Measurements from ENCODE around the gene NEMP2.

The NEMP2 gene

DNA sequence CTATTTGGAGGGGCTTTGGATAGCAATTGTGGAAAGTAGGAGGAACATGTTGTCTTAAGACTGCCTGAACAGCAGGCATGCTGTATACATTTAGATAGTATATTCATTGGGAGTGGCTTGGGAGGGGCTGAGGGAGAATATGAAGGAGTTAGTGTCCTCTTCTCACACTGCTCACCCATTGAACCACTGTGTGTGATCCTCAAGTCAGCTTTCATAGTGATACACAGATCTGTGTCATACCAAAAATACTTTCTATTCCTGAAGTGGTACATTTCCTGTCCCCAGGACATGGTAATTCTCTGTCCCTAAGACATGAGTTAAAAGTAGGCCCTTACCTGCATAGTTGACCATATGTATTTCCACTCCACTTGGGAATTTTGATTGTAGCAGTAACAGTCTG lies 9.6 kb downstream of the NEMP2 start:
- Histone ChIP-seq H3K14ac (ENCODE audit: low read length) (no peak overlapping the region), H3K27ac (ENCODE audit: low read depth, low read length) (no peak overlapping the region), H4K12ac (ENCODE audit: low read depth, low read length) (no peak overlapping the region), H3K79me1 (ENCODE audit: low read length) (peaks cover 8% of the 10 kb centered on the region), H3K79me2 (ENCODE audit: control insufficient read depth, insufficient read depth, low read length, poor library complexity) (no peaks in the 10 kb centered on the region), H3K4me1 (ENCODE audit: control insufficient read depth in 1 of 2, insufficient read depth in 2 of 2, low read length in 2 of 2) (peaks cover 10 to 18% of the 10 kb centered on the region in 2 experiments), H3K23ac (ENCODE audit: low read length) (no peak overlapping the region), H3K9ac (ENCODE audit: low read length) (no peak overlapping the region), H3K4ac (ENCODE audit: low read depth, low read length) (no peak overlapping the region), H2BK12ac (ENCODE audit: low read length) (no peak overlapping the region), H4K8ac (ENCODE audit: low read depth, low read length) (no peak overlapping the region), H2BK5ac (ENCODE audit: low read depth, low read length, poor library complexity) (no peak overlapping the region), H3K4me2 (ENCODE audit: low read length) (no peak overlapping the region), H2AK5ac (ENCODE audit: low read length) (no peak overlapping the region), H2AFZ (ENCODE audit: insufficient read depth, low read length, poor library complexity) (no peak overlapping the region), H3K18ac (ENCODE audit: low read length) (no peak overlapping the region), H4K91ac (ENCODE audit: low read depth, low read length) (no peak overlapping the region), H3K4me3 (ENCODE audit: low read depth, low read length) (no peak overlapping the region), H3K27me3 (ENCODE audit: insufficient read depth, low read length) (no peaks in the 10 kb centered on the region), H2BK120ac (ENCODE audit: insufficient read depth, low read length, poor library complexity) (no peak overlapping the region), H3K9me3 (ENCODE audit: insufficient read depth, low read depth, low read length) (no peaks in the 10 kb centered on the region), H3K36me3 (ENCODE audit: control insufficient read depth in 1 of 2, insufficient read depth in 2 of 2, low read length in 2 of 2) (no peaks in the 10 kb centered on the region)
- no peak for DNase-seq

- H3K4me2 ChIP-seq (ENCODE audit: low read length), result no peak overlapping the region
- H3K27ac ChIP-seq (ENCODE audit: low read depth, low read length), result no peak overlapping the region
- H2BK120ac ChIP-seq (ENCODE audit: insufficient read depth, low read length, poor library complexity), result no peak overlapping the region
- H3K9ac ChIP-seq (ENCODE audit: low read length), result no peak overlapping the region
- no CpG with 5 or more reads among the region's 1 CpG for WGBS (ENCODE audit: extremely low coverage, insufficient coverage, insufficient read length)
- H3K4me3 ChIP-seq (ENCODE audit: low read depth, low read length), result no peak overlapping the region
- no peak for DNase-seq
- no peak overlapping the region for H4K91ac ChIP-seq (ENCODE audit: low read depth, low read length)
- no peak overlapping the region for H2AK5ac ChIP-seq (ENCODE audit: low read length)
- peaks cover 0 to 2% of the 10 kb centered on the region in 2 experiments for H3K36me3 ChIP-seq (ENCODE audit: control insufficient read depth in 1 of 2, insufficient read depth in 2 of 2, low read length in 2 of 2)
- H2AFZ ChIP-seq (ENCODE audit: insufficient read depth, low read length, poor library complexity), result no peak overlapping the region
- no peaks in the 10 kb centered on the region for H3K79me1 ChIP-seq (ENCODE audit: low read length)
- H2BK5ac ChIP-seq (ENCODE audit: low read depth, low read length, poor library complexity), result no peak overlapping the region
- H3K4ac ChIP-seq (ENCODE audit: low read depth, low read length), result no peak overlapping the region
- no peaks in the 10 kb centered on the region for H3K9me3 ChIP-seq (ENCODE audit: insufficient read depth, low read depth, low read length)
- H4K8ac ChIP-seq (ENCODE audit: low read depth, low read length), result no peak overlapping the region
- no peak overlapping the region for H4K12ac ChIP-seq (ENCODE audit: low read depth, low read length)
- H3K23ac ChIP-seq (ENCODE audit: low read length), result no peak overlapping the region
- H2BK12ac ChIP-seq (ENCODE audit: low read length), result no peak overlapping the region
- H3K79me2 ChIP-seq (ENCODE audit: control insufficient read depth, insufficient read depth, low read length, poor library complexity), result no peaks in the 10 kb centered on the region
- H3K14ac ChIP-seq (ENCODE audit: low read length), result no peak overlapping the region
- H3K4me1 ChIP-seq (ENCODE audit: control insufficient read depth in 1 of 2, insufficient read depth in 2 of 2, low read length in 2 of 2), result no peaks in the 10 kb centered on the region
- no peak overlapping the region for H3K18ac ChIP-seq (ENCODE audit: low read length)
- no peaks in the 10 kb centered on the region for H3K27me3 ChIP-seq (ENCODE audit: insufficient read depth, low read length)
These were observed 14.4 kb downstream of the NEMP2 start for GRCh38 chr2:190519975-190520767.

GRCh38 chr2:190517468-190517867 lies 17.1 kb downstream of the NEMP2 start:
- no CpG with 5 or more reads among the region's 2 CpGs for WGBS (ENCODE audit: extremely low coverage, insufficient coverage, insufficient read length)
- Histone ChIP-seq H3K4me2 (ENCODE audit: low read length) (no peak overlapping the region), H3K36me3 (ENCODE audit: control insufficient read depth in 1 of 2, insufficient read depth in 2 of 2, low read length in 2 of 2) (peaks cover 4 to 6% of the 10 kb centered on the region in 2 experiments), H3K9ac (ENCODE audit: low read length) (no peak overlapping the region), H3K79me2 (ENCODE audit: control insufficient read depth, insufficient read depth, low read length, poor library complexity) (no peaks in the 10 kb centered on the region), H3K79me1 (ENCODE audit: low read length) (no peaks in the 10 kb centered on the region), H3K27ac (ENCODE audit: low read depth, low read length) (no peak overlapping the region), H3K4me3 (ENCODE audit: low read depth, low read length) (no peak overlapping the region), H2BK120ac (ENCODE audit: insufficient read depth, low read length, poor library complexity) (no peak overlapping the region), H2BK5ac (ENCODE audit: low read depth, low read length, poor library complexity) (no peak overlapping the region), H3K18ac (ENCODE audit: low read length) (no peak overlapping the region), H4K8ac (ENCODE audit: low read depth, low read length) (no peak overlapping the region), H4K91ac (ENCODE audit: low read depth, low read length) (no peak overlapping the region), H3K23ac (ENCODE audit: low read length) (no peak overlapping the region), H3K14ac (ENCODE audit: low read length) (no peak overlapping the region), H2BK12ac (ENCODE audit: low read length) (no peak overlapping the region), H3K9me3 (ENCODE audit: insufficient read depth, low read depth, low read length) (no peaks in the 10 kb centered on the region), H3K27me3 (ENCODE audit: insufficient read depth, low read length) (no peaks in the 10 kb centered on the region), H2AK5ac (ENCODE audit: low read length) (no peak overlapping the region), H3K4ac (ENCODE audit: low read depth, low read length) (no peak overlapping the region), H4K12ac (ENCODE audit: low read depth, low read length) (no peak overlapping the region), H3K4me1 (ENCODE audit: control insufficient read depth in 1 of 2, insufficient read depth in 2 of 2, low read length in 2 of 2) (no peaks in the 10 kb centered on the region), H2AFZ (ENCODE audit: insufficient read depth, low read length, poor library complexity) (no peak overlapping the region)
- DNase-seq, result no peak

DNA sequence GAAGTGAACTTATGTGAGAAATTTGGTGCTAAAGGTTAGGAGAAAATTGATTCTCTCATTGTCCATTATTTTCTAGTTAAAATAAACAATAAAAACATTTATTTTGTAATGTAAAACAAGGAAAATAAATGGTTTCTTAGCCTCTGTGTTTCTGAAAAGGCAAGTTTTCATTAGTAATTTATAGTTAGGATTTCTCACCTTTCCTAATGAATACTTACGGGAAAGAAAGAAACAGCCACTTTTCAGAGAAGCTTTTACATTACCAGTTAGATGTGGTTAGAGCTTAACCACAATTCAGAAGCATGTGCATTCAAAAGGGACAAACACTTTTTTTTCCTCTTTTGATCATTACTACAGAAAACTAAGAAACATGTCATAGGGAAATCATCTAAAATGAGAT lies 18.8 kb downstream of the NEMP2 start:
- no peak overlapping the region for H2BK12ac ChIP-seq (ENCODE audit: low read length)
- H3K14ac ChIP-seq (ENCODE audit: low read length), result no peak overlapping the region
- H3K27ac ChIP-seq (ENCODE audit: low read depth, low read length), result no peak overlapping the region
- no peak overlapping the region for H3K4me3 ChIP-seq (ENCODE audit: low read depth, low read length)
- H3K23ac ChIP-seq (ENCODE audit: low read length), result no peak overlapping the region
- no peak overlapping the region for H3K4me2 ChIP-seq (ENCODE audit: low read length)
- H2AK5ac ChIP-seq (ENCODE audit: low read length), result no peak overlapping the region
- no peak overlapping the region for H4K8ac ChIP-seq (ENCODE audit: low read depth, low read length)
- no CpG with 5 or more reads among the region's 1 CpG for WGBS (ENCODE audit: extremely low coverage, insufficient coverage, insufficient read length)
- H4K91ac ChIP-seq (ENCODE audit: low read depth, low read length), result no peak overlapping the region
- no peak overlapping the region for H4K12ac ChIP-seq (ENCODE audit: low read depth, low read length)
- no peak overlapping the region for H2BK5ac ChIP-seq (ENCODE audit: low read depth, low read length, poor library complexity)
- no peaks in the 10 kb centered on the region for H3K79me1 ChIP-seq (ENCODE audit: low read length)
- peaks cover 4 to 6% of the 10 kb centered on the region in 2 experiments for H3K36me3 ChIP-seq (ENCODE audit: control insufficient read depth in 1 of 2, insufficient read depth in 2 of 2, low read length in 2 of 2)
- no peak overlapping the region for H3K4ac ChIP-seq (ENCODE audit: low read depth, low read length)
- H3K27me3 ChIP-seq (ENCODE audit: insufficient read depth, low read length), result no peaks in the 10 kb centered on the region
- H3K9ac ChIP-seq (ENCODE audit: low read length), result no peak overlapping the region
- no peaks in the 10 kb centered on the region for H3K4me1 ChIP-seq (ENCODE audit: control insufficient read depth in 1 of 2, insufficient read depth in 2 of 2, low read length in 2 of 2)
- no peak for DNase-seq
- no peak overlapping the region for H2BK120ac ChIP-seq (ENCODE audit: insufficient read depth, low read length, poor library complexity)
- no peak overlapping the region for H2AFZ ChIP-seq (ENCODE audit: insufficient read depth, low read length, poor library complexity)
- no peaks in the 10 kb centered on the region for H3K79me2 ChIP-seq (ENCODE audit: control insufficient read depth, insufficient read depth, low read length, poor library complexity)
- no peaks in the 10 kb centered on the region for H3K9me3 ChIP-seq (ENCODE audit: insufficient read depth, low read depth, low read length)
- no peak overlapping the region for H3K18ac ChIP-seq (ENCODE audit: low read length)
